ENCODE results near the gene B3GLCT. TPM values are rescaled to one million over a fixed set of nuclear protein-coding genes. Genes with fewer than 3 reads are reported as not detected.

Gene B3GLCT
- total RNA-seq, 1 donor from 2014 or later = 11.2 TPM

DNA sequence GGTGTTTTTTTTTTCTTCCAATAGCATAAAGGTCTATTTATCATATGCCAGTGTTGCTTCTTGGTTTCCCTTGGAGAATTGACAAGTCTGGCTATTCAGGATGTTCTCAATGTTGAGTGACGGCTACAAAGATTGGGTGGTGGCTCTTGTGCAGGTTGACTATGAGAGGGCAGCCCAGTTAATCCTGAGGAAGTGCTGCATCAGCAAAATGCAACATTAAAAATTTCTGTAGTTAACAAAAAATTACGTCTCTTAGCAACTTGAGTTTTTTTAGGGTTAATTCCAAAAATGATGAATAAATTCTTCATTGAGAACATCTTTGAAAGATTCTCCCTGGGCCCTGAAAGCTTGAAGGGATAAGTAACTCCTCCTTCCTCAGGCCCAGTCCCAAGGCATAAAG is 147.1 kb downstream of the B3GLCT start:
- Histone ChIP-seq H3K9ac (ENCODE audit: low read length) (no peak overlapping the region), H3K27me3 (ENCODE audit: insufficient read depth, low read length) (peaks cover 3% of the 10 kb centered on the region), H3K9me3 (ENCODE audit: insufficient read depth, low read depth, low read length) (no peaks in the 10 kb centered on the region), H3K79me2 (ENCODE audit: insufficient read depth, low read length) (no peaks in the 10 kb centered on the region), H3K4me1 (ENCODE audit: insufficient read depth, low read length) (no peaks in the 10 kb centered on the region), H3K27ac (ENCODE audit: low read depth, low read length) (no peak overlapping the region), H4K20me1 (ENCODE audit: insufficient read depth, low read length) (no peaks in the 10 kb centered on the region), H3K4me2 (ENCODE audit: low read length) (no peak overlapping the region), H3K4me3 (ENCODE audit: insufficient read depth, low read depth, low read length) (no peak overlapping the region), H3K36me3 (ENCODE audit: insufficient read depth, low read length) (no peaks in the 10 kb centered on the region), H2AFZ (ENCODE audit: low read depth, low read length) (no peak overlapping the region)
- Mint-ChIP-seq H3K4me3 (ENCODE audit: unreplicated experiment) (no peak overlapping the region), H3K4me1 (ENCODE audit: low read depth, unreplicated experiment) (no peaks in the 10 kb centered on the region), H3K27ac (ENCODE audit: unreplicated experiment) (no peak overlapping the region), H3K9me3 (ENCODE audit: unreplicated experiment) (peaks cover 5% of the 10 kb centered on the region), H3K36me3 (ENCODE audit: low read depth, unreplicated experiment) (no peaks in the 10 kb centered on the region), H3K27me3 (ENCODE audit: low read depth, unreplicated experiment) (peaks cover 2% of the 10 kb centered on the region)
- FAIRE-seq = no peak
- DNase-seq (ENCODE audit: low read depth) = no peak
- TF ChIP-seq CTCF (IDR thresholded peaks at IDR 0.05; ENCODE audit: insufficient read depth, low read depth, low read length) (no peak), EZH2 (IDR thresholded peaks at IDR 0.05; ENCODE audit: insufficient read depth, low read length) (no peak)

DNA sequence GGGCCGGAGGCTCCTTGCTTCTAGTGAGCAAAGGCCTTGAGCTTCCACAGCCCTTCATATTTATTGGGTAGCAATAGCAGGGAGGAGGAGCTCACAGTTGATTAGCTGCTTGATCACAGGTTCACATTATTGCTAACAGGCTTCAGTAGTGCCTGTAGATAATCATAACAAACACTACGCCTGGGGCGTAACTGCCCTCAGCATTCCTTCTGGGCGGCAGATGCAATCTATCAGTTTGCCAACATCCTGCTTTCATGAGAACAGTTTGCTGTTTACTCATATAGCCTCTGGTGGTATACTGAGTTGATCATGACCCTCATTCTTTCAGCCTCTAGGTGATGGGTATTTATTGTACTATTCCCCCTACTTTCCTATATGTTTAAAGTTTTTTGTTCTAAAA is 149.4 kb downstream of the B3GLCT start:
- peaks cover 2% of the 10 kb centered on the region for H3K27me3 Mint-ChIP-seq (ENCODE audit: low read depth, unreplicated experiment)
- Histone ChIP-seq H2AFZ (ENCODE audit: low read depth, low read length) (no peak overlapping the region), H3K9me3 (ENCODE audit: insufficient read depth, low read depth, low read length) (no peaks in the 10 kb centered on the region), H3K79me2 (ENCODE audit: insufficient read depth, low read length) (no peaks in the 10 kb centered on the region), H3K9ac (ENCODE audit: low read length) (no peak overlapping the region), H3K27me3 (ENCODE audit: insufficient read depth, low read length) (peaks cover 3% of the 10 kb centered on the region), H3K36me3 (ENCODE audit: insufficient read depth, low read length) (no peaks in the 10 kb centered on the region), H3K4me3 (ENCODE audit: insufficient read depth, low read depth, low read length) (no peak overlapping the region), H3K4me1 (ENCODE audit: insufficient read depth, low read length) (no peaks in the 10 kb centered on the region), H3K27ac (ENCODE audit: low read depth, low read length) (no peak overlapping the region), H4K20me1 (ENCODE audit: insufficient read depth, low read length) (no peaks in the 10 kb centered on the region), H3K4me2 (ENCODE audit: low read length) (no peak overlapping the region)
- H3K27ac Mint-ChIP-seq (ENCODE audit: unreplicated experiment) = no peak overlapping the region
- no peaks in the 10 kb centered on the region for H3K4me1 Mint-ChIP-seq (ENCODE audit: low read depth, unreplicated experiment)
- no peak for FAIRE-seq
- peaks cover 2% of the 10 kb centered on the region for H3K9me3 Mint-ChIP-seq (ENCODE audit: unreplicated experiment)
- TF ChIP-seq EZH2 (IDR thresholded peaks at IDR 0.05; ENCODE audit: insufficient read depth, low read length) (no peak), CTCF (IDR thresholded peaks at IDR 0.05; ENCODE audit: insufficient read depth, low read depth, low read length) (no peak)
- no peak for DNase-seq (ENCODE audit: low read depth)
- no peaks in the 10 kb centered on the region for H3K36me3 Mint-ChIP-seq (ENCODE audit: low read depth, unreplicated experiment)
- no peak overlapping the region for H3K4me3 Mint-ChIP-seq (ENCODE audit: unreplicated experiment)

- H3K9ac ChIP-seq (ENCODE audit: low read length) = no peak overlapping the region
- no peak overlapping the region for H3K27ac ChIP-seq (ENCODE audit: low read depth, low read length)
- no peak overlapping the region for H3K27ac Mint-ChIP-seq (ENCODE audit: unreplicated experiment)
- no peaks in the 10 kb centered on the region for H3K4me1 ChIP-seq (ENCODE audit: insufficient read depth, low read length)
- TF ChIP-seq EZH2 (IDR thresholded peaks at IDR 0.05; ENCODE audit: insufficient read depth, low read length) (no peak), CTCF (IDR thresholded peaks at IDR 0.05; ENCODE audit: insufficient read depth, low read depth, low read length) (no peak)
- H2AFZ ChIP-seq (ENCODE audit: low read depth, low read length) = no peak overlapping the region
- no peaks in the 10 kb centered on the region for H3K4me1 Mint-ChIP-seq (ENCODE audit: low read depth, unreplicated experiment)
- no peaks in the 10 kb centered on the region for H3K36me3 Mint-ChIP-seq (ENCODE audit: low read depth, unreplicated experiment)
- H3K4me2 ChIP-seq (ENCODE audit: low read length) = no peak overlapping the region
- H3K9me3 ChIP-seq (ENCODE audit: insufficient read depth, low read depth, low read length) = no peaks in the 10 kb centered on the region
- H3K4me3 Mint-ChIP-seq (ENCODE audit: unreplicated experiment) = no peak overlapping the region
- DNase-seq (ENCODE audit: low read depth) (no peak), FAIRE-seq (no peak)
- H3K9me3 Mint-ChIP-seq (ENCODE audit: unreplicated experiment) = peaks cover 12% of the 10 kb centered on the region
- no peaks in the 10 kb centered on the region for H3K36me3 ChIP-seq (ENCODE audit: insufficient read depth, low read length)
- peaks cover 3% of the 10 kb centered on the region for H3K27me3 ChIP-seq (ENCODE audit: insufficient read depth, low read length)
- peaks cover 2% of the 10 kb centered on the region for H3K27me3 Mint-ChIP-seq (ENCODE audit: low read depth, unreplicated experiment)
- H3K4me3 ChIP-seq (ENCODE audit: insufficient read depth, low read depth, low read length) = no peak overlapping the region
- H3K79me2 ChIP-seq (ENCODE audit: insufficient read depth, low read length) = no peaks in the 10 kb centered on the region
- H4K20me1 ChIP-seq (ENCODE audit: insufficient read depth, low read length) = no peaks in the 10 kb centered on the region
These were observed 150.8 kb downstream of the B3GLCT start for GRCh38 chr13:31350560-31350959.

Measured in astrocyte (in vitro differentiated cells and primary cell).